ENCODE results near the gene OR52I2.

The OR52I2 gene

GRCh38 chr11:4560467-4560866, 21.1 kb upstream of the OR52I2 start:
- DNase-seq (ENCODE audit: insufficient read length, low spot score) = no peak
- FAIRE-seq = no peak
- TF ChIP-seq POLR2AphosphoS5 (IDR thresholded peaks at IDR 0.05; ENCODE audit: low read depth, low read length) (no peak), TAF1 (IDR thresholded peaks at IDR 0.05; ENCODE audit: low read depth, low read length) (no peak), POU2F2 (IDR thresholded peaks at IDR 0.05; ENCODE audit: low read depth, low read length) (no peak)

GRCh38 chr11:4565371-4565770, 16.2 kb upstream of the OR52I2 start:
- TF ChIP-seq POLR2A (IDR thresholded peaks at IDR 0.05; ENCODE audit: low read depth, low read length) = no peak
- TF ChIP-seq TAF1 (IDR thresholded peaks at IDR 0.05; ENCODE audit: low read depth, low read length) = no peak
- no peak for TF ChIP-seq PAX5 (IDR thresholded peaks at IDR 0.05; ENCODE audit: insufficient read depth, low read length, severe bottlenecking)
- no peak for TF ChIP-seq SPI1 (IDR thresholded peaks at IDR 0.05; ENCODE audit: low read depth, low read length)
- no peak for TF ChIP-seq POU2F2 (IDR thresholded peaks at IDR 0.05; ENCODE audit: low read depth, low read length)
- no peak for TF ChIP-seq POLR2AphosphoS5 (IDR thresholded peaks at IDR 0.05; ENCODE audit: low read depth, low read length)
- FAIRE-seq = no peak
- no peak for DNase-seq (ENCODE audit: insufficient read length, low spot score)

GRCh38 chr11:4569075-4569474, 12.5 kb upstream of the OR52I2 start:
- no peak for TF ChIP-seq POU2F2 (IDR thresholded peaks at IDR 0.05; ENCODE audit: low read depth, low read length)
- TF ChIP-seq POLR2AphosphoS5 (IDR thresholded peaks at IDR 0.05; ENCODE audit: low read depth, low read length) = no peak
- no peak for TF ChIP-seq SPI1 (IDR thresholded peaks at IDR 0.05; ENCODE audit: low read depth, low read length)
- TF ChIP-seq TAF1 (IDR thresholded peaks at IDR 0.05; ENCODE audit: low read depth, low read length) = no peak
- no peak for TF ChIP-seq PAX5 (IDR thresholded peaks at IDR 0.05; ENCODE audit: insufficient read depth, low read length, severe bottlenecking)
- TF ChIP-seq POLR2A (IDR thresholded peaks at IDR 0.05; ENCODE audit: low read depth, low read length) = no peak
- FAIRE-seq (no peak), DNase-seq (ENCODE audit: insufficient read length, low spot score) (no peak)

GRCh38 chr11:4576880-4577279, 4.7 kb upstream of the OR52I2 start:
- TF ChIP-seq SPI1 (IDR thresholded peaks at IDR 0.05; ENCODE audit: low read depth, low read length) = no peak
- no peak for TF ChIP-seq POLR2A (IDR thresholded peaks at IDR 0.05; ENCODE audit: low read depth, low read length)
- no peak for TF ChIP-seq POLR2AphosphoS5 (IDR thresholded peaks at IDR 0.05; ENCODE audit: low read depth, low read length)
- no peak for TF ChIP-seq PAX5 (IDR thresholded peaks at IDR 0.05; ENCODE audit: insufficient read depth, low read length, severe bottlenecking)
- TF ChIP-seq TAF1 (IDR thresholded peaks at IDR 0.05; ENCODE audit: low read depth, low read length) = no peak
- TF ChIP-seq POU2F2 (IDR thresholded peaks at IDR 0.05; ENCODE audit: low read depth, low read length) = no peak
- no peak for FAIRE-seq
- DNase-seq (ENCODE audit: insufficient read length, low spot score) = no peak

GRCh38 chr11:4577761-4578160, 3.8 kb upstream of the OR52I2 start:
- no peak for FAIRE-seq
- DNase-seq (ENCODE audit: insufficient read length, low spot score) = no peak
- TF ChIP-seq TAF1 (IDR thresholded peaks at IDR 0.05; ENCODE audit: low read depth, low read length) = no peak
- TF ChIP-seq POLR2A (IDR thresholded peaks at IDR 0.05; ENCODE audit: low read depth, low read length) = no peak
- no peak for TF ChIP-seq SPI1 (IDR thresholded peaks at IDR 0.05; ENCODE audit: low read depth, low read length)
- no peak for TF ChIP-seq POU2F2 (IDR thresholded peaks at IDR 0.05; ENCODE audit: low read depth, low read length)
- TF ChIP-seq POLR2AphosphoS5 (IDR thresholded peaks at IDR 0.05; ENCODE audit: low read depth, low read length) = no peak
- no peak for TF ChIP-seq PAX5 (IDR thresholded peaks at IDR 0.05; ENCODE audit: insufficient read depth, low read length, severe bottlenecking)

- FAIRE-seq = no peak
Measured at GRCh38 chr11:4578624-4579023, 2.9 kb upstream of the OR52I2 start.

GRCh38 chr11:4580124-4580523, 1.4 kb upstream of the OR52I2 start:
- no peak for DNase-seq (ENCODE audit: insufficient read length, low spot score)
- FAIRE-seq = no peak
- no peak for TF ChIP-seq TAF1 (IDR thresholded peaks at IDR 0.05; ENCODE audit: low read depth, low read length)
- TF ChIP-seq SPI1 (IDR thresholded peaks at IDR 0.05; ENCODE audit: low read depth, low read length) = no peak
- TF ChIP-seq POLR2A (IDR thresholded peaks at IDR 0.05; ENCODE audit: low read depth, low read length) = no peak
- TF ChIP-seq PAX5 (IDR thresholded peaks at IDR 0.05; ENCODE audit: insufficient read depth, low read length, severe bottlenecking) = no peak
- TF ChIP-seq POU2F2 (IDR thresholded peaks at IDR 0.05; ENCODE audit: low read depth, low read length) = no peak
- no peak for TF ChIP-seq POLR2AphosphoS5 (IDR thresholded peaks at IDR 0.05; ENCODE audit: low read depth, low read length)

More at GRCh38 chr11:4578624-4579023, 2.9 kb upstream of the OR52I2 start:
- DNase-seq (ENCODE audit: insufficient read length, low spot score) = no peak
- no peak for TF ChIP-seq POLR2A (IDR thresholded peaks at IDR 0.05; ENCODE audit: low read depth, low read length)
- no peak for TF ChIP-seq POU2F2 (IDR thresholded peaks at IDR 0.05; ENCODE audit: low read depth, low read length)
- no peak for TF ChIP-seq TAF1 (IDR thresholded peaks at IDR 0.05; ENCODE audit: low read depth, low read length)
- TF ChIP-seq PAX5 (IDR thresholded peaks at IDR 0.05; ENCODE audit: insufficient read depth, low read length, severe bottlenecking) = no peak
- no peak for TF ChIP-seq POLR2AphosphoS5 (IDR thresholded peaks at IDR 0.05; ENCODE audit: low read depth, low read length)
- TF ChIP-seq SPI1 (IDR thresholded peaks at IDR 0.05; ENCODE audit: low read depth, low read length) = no peak

GRCh38 chr11:4589017-4589416, 7.5 kb downstream of the OR52I2 start:
- DNase-seq (ENCODE audit: insufficient read length, low spot score) (no peak), FAIRE-seq (no peak)
- TF ChIP-seq POLR2A (IDR thresholded peaks at IDR 0.05; ENCODE audit: low read depth, low read length) = no peak
- TF ChIP-seq SPI1 (IDR thresholded peaks at IDR 0.05; ENCODE audit: low read depth, low read length) = no peak

- DNase-seq (ENCODE audit: insufficient read length, low spot score) (no peak), FAIRE-seq (no peak)
- no peak for TF ChIP-seq TAF1 (IDR thresholded peaks at IDR 0.05; ENCODE audit: low read depth, low read length)
- no peak for TF ChIP-seq PAX5 (IDR thresholded peaks at IDR 0.05; ENCODE audit: insufficient read depth, low read length, severe bottlenecking)
- TF ChIP-seq POLR2A (IDR thresholded peaks at IDR 0.05; ENCODE audit: low read depth, low read length) = no peak
- TF ChIP-seq POLR2AphosphoS5 (IDR thresholded peaks at IDR 0.05; ENCODE audit: low read depth, low read length) = no peak
- no peak for TF ChIP-seq POU2F2 (IDR thresholded peaks at IDR 0.05; ENCODE audit: low read depth, low read length)
- TF ChIP-seq SPI1 (IDR thresholded peaks at IDR 0.05; ENCODE audit: low read depth, low read length) = no peak
Measured at GRCh38 chr11:4593739-4594138, 12.2 kb downstream of the OR52I2 start, which contains the start of gene OR52I1. Gene OR52I1, plus strand, starts transcription at chr11:4594039. Its CDS starts 0 bp downstream, at chr11:4594039.

GRCh38 chr11:4605057-4605456, 23.5 kb downstream of the OR52I2 start:
- FAIRE-seq = no peak
- DNase-seq (ENCODE audit: insufficient read length, low spot score) = no peak
- TF ChIP-seq SPI1 (IDR thresholded peaks at IDR 0.05; ENCODE audit: low read depth, low read length) (no peak), POU2F2 (IDR thresholded peaks at IDR 0.05; ENCODE audit: low read depth, low read length) (no peak), PAX5 (IDR thresholded peaks at IDR 0.05; ENCODE audit: insufficient read depth, low read length, severe bottlenecking) (no peak), POLR2AphosphoS5 (IDR thresholded peaks at IDR 0.05; ENCODE audit: low read depth, low read length) (no peak), POLR2A (IDR thresholded peaks at IDR 0.05; ENCODE audit: low read depth, low read length) (no peak), TAF1 (IDR thresholded peaks at IDR 0.05; ENCODE audit: low read depth, low read length) (no peak)
